Activated CD8-positive, alpha-beta memory T cell treated with anti-CD3 and anti-CD28 coated beads for 4 hours (primary cell): Measurements from ENCODE around the gene SLC9C2.
"Not testable (repeated sequence)": the region's sequence is repeated elsewhere in the genome, so short reads cannot be mapped to it uniquely, and the experiment has no call there.

ENCODE experiments used
- DNase-seq, 2 donors: peaks; one replicate each; pipeline ENCODE4 v3.0.0-alpha.2; 2020; ENCODE audit warnings: low read depth in 2 of 2

The SLC9C2 gene

GRCh38 chr1:173580071-173580470, 22.8 kb downstream of the SLC9C2 start:
- no peak for DNase-seq

- no peak for DNase-seq
These were observed 29.3 kb downstream of the SLC9C2 start for GRCh38 chr1:173573596-173573995.

GRCh38 chr1:173572201-173572873, 30.5 kb downstream of the SLC9C2 start:
- no peak for DNase-seq

DNA sequence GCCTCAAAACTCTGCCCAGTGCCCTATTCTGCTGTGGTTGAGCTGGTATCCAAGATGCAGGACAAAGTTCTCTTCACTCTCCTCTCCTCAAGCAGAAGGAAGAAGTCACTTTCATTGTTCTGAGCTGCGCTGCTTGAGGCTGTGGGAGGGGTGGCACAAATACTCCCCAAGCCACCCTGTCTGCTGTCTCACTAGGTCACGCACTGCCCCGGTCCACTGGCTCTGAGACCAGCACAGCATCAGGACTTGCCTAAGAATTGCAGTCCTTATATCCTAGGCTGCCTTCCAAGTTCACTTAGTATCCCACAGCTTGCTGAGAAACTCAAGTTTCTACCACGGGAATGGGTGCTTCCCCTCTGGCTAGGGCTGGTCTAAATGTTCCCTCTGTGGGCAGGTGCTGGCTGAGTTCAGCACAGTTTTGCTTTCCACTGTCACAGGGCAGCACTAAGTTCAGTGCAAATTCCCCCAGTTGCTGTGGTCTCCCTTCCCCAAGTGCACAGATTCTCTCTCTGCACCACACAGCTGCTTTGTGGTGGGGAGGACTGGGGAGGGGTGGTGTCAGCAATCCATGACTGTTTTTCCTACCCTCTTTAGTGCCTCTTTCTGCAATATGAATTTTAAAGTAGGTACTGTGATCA, 32.4 kb downstream of the SLC9C2 start:
- DNase-seq = no peak

- no peak for DNase-seq
These were observed 34.4 kb downstream of the SLC9C2 start for GRCh38 chr1:173568483-173568882.

DNA sequence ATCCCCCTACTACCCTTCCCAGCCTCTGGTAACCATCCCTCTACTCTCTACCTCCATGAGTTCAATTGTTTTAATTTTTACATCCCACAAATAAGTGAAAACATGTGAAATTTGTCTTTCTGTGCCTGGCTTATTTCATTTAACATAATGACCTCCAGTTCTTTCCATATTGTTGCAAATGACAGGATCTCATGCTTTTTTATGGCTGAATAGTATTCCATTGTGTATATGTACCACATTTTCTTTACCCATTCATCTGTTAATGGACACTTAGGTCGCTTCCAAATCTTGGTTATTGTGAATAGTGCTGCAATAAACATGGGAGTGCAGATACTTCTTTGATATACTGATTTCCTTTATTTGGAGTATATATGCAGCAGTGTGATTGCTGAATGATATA, 39.0 kb downstream of the SLC9C2 start:
- not testable (repeated sequence) for DNase-seq

GRCh38 chr1:173562813-173563212, 40.1 kb downstream of the SLC9C2 start:
- DNase-seq = no peak

GRCh38 chr1:173561263-173561662, 41.6 kb downstream of the SLC9C2 start:
- no peak for DNase-seq

DNA sequence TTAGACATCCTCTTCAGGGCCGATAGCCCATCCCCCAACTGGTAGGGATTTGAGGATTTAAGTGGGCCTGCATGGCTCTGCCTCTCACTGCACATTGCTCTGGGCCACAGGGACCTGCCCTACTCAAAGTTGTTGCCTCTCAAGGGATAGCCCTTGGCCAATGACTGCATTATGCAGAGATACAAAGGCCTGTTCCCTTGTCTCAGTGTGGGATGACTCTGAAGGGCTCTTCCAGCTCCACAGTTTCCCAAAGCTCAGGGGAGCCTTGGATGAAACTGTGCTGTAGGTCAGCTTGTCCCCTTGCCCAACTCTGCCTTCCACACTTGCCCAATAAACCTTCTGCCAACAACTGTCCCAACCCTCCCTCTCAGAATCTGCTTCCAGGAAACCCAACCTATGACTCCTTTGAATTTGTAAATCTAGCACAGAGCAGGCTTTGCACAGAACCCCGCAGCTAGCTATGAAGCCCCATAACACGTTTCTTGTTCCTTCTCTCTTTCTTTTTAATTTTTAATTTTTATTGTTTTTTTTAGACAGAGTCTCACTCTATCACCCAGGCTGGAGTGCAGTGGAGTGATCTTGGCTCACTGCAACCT, 42.5 kb downstream of the SLC9C2 start:
- no peak for DNase-seq

GRCh38 chr1:173555651-173556305, 47.1 kb downstream of the SLC9C2 start:
- DNase-seq = no peak

DNA sequence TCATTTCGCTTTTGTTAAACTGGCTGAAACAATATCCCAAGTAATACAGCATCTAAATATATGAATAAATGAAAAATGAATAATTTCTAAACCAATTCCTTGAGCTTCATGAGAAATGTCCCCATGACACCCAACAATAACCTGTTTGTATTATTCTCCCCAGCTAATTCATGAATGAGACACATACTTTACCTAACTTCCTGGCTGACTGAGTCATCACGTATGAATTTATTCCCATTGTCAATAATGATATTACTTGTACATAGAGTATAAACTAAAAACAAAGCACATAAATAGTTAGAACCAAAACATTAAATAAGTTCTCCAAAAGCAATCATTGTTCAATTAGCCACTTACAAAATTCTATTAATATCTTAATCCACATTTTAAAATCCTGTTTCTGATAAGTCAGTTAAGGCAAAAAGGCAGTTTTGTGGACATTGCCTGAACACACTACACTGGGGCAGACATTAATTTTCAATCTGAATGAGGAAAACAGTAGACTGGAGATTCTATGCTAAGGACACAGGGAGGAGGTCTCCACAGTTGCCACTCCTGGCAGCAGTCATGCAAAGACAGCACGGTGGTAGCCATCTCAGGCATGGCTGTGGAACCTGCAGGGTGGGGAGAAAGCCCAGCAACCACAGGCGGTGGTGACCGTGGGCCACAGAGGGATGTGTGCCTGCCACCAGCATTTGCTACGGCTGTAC, 48.2 kb downstream of the SLC9C2 start:
- DNase-seq = no peak

- DNase-seq = no peak
These were observed 48.8 kb downstream of the SLC9C2 start for GRCh38 chr1:173554089-173554488.

GRCh38 chr1:173553312-173553711, 49.6 kb downstream of the SLC9C2 start:
- DNase-seq = no peak

- DNase-seq = no peak
These were observed 51.2 kb downstream of the SLC9C2 start for GRCh38 chr1:173551699-173552098.

GRCh38 chr1:173549813-173550212, 53.1 kb downstream of the SLC9C2 start:
- no peak for DNase-seq

GRCh38 chr1:173545688-173546087, 57.2 kb downstream of the SLC9C2 start:
- no peak for DNase-seq

- no peak for DNase-seq
These were observed 66.6 kb downstream of the SLC9C2 start for GRCh38 chr1:173536223-173536622.

GRCh38 chr1:173532237-173532636, 70.6 kb downstream of the SLC9C2 start:
- no peak for DNase-seq

GRCh38 chr1:173530795-173531693, 71.8 kb downstream of the SLC9C2 start:
- DNase-seq = no peak

DNA sequence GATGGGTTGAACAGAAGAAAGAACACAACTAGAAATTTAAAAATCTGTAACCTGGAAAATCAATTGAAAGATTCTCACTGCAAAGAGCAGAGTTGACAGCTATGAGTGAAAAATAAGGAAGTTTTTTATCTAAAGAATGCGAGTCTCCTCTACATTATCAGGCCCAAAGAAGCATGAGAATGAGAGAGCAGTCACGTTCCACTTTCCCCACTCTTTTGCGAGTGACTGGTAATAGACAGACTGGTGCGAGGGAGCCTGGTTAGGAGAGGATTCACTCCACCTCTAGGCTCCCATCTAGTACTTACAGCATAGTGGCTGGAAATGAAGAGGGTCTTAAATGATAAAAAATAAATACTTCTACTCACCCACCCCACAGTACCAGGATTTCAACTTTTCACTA, 73.8 kb downstream of the SLC9C2 start:
- DNase-seq = no peak
